Measurements from ENCODE around the gene PFDN6. TPM values are rescaled to one million over a fixed set of nuclear protein-coding genes. Genes with fewer than 3 reads are reported as not detected.

PFDN6 gene
- total and polyA plus RNA-seq, 2 of the 13 experiments (the other 11 are each of a cell fraction or from before 2014, with no cell fraction given), result 75.5 to 87.0 TPM

- TF ChIP-seq KLF6 (CRISPR knock-in tag; IDR thresholded peaks at IDR 0.05) (no peak), GABPB1 (CRISPR knock-in tag; IDR thresholded peaks at IDR 0.05) (peak; percentile 35; the same call in 1 of the 2 replicates), TFDP1 (CRISPR knock-in tag; IDR thresholded peaks at IDR 0.05; ENCODE audit: borderline replicate concordance) (no peak), MAFG (CRISPR knock-in tag; IDR thresholded peaks at IDR 0.05) (no peak), CREB1 (IDR thresholded peaks at IDR 0.05) (no peak), CREB1 (CRISPR knock-in tag; IDR thresholded peaks at IDR 0.05) (no peak), TFE3 (CRISPR knock-in tag; IDR thresholded peaks at IDR 0.05) (no peak), ZNF333 (CRISPR knock-in tag; IDR thresholded peaks at IDR 0.05; ENCODE audit: borderline replicate concordance) (no peak), POGK (CRISPR knock-in tag; conservative IDR thresholded peaks at IDR 0.05) (no peak), ZNF451 (CRISPR knock-in tag; IDR thresholded peaks at IDR 0.05) (0 out of 2 replicates have a peak, but pooled peaks have one; percentile 26), ZNF264 (CRISPR knock-in tag; IDR thresholded peaks at IDR 0.05) (no peak), ZMYM3 (CRISPR knock-in tag; IDR thresholded peaks at IDR 0.05) (peak; percentile 90), ZMAT3 (CRISPR knock-in tag; conservative IDR thresholded peaks at IDR 0.05) (no peak), MYNN (CRISPR knock-in tag; IDR thresholded peaks at IDR 0.05; ENCODE audit: low read depth) (no peak), ATF2 (CRISPR knock-in tag; IDR thresholded peaks at IDR 0.05) (no peak), KMT2A (CRISPR knock-in tag; IDR thresholded peaks at IDR 0.05) (no peak), ZNF687 (CRISPR knock-in tag; IDR thresholded peaks at IDR 0.05) (peak; percentile 59), ZNF883 (CRISPR knock-in tag; IDR thresholded peaks at IDR 0.05; ENCODE audit: not compliant biosample characterization) (no peak), NRL (CRISPR knock-in tag; IDR thresholded peaks at IDR 0.05; ENCODE audit: borderline replicate concordance) (no peak), ZNF746 (CRISPR knock-in tag; IDR thresholded peaks at IDR 0.05) (no peak), ZNF569 (CRISPR knock-in tag; IDR thresholded peaks at IDR 0.05; ENCODE audit: borderline replicate concordance) (no peak)
Measured at GRCh38 chr6:33296797-33297405, 7.5 kb downstream of the PFDN6 start (continued).
